GM18861 (cell line): ENCODE measurements around the gene RNF227.

Experiments
- ATAC-seq: cut with Tn5 transposase; IDR thresholded peaks from one replicate; pipeline ENCODE4 v1.9.1; 2021; ENCODE audit not compliant: unreplicated experiment

RNF227 gene

GRCh38 chr17:7889166-7889955, 26.7 kb downstream of the RNF227 start:
- no peak for ATAC-seq

GRCh38 chr17:7888184-7888920, 27.7 kb downstream of the RNF227 start, which contains the start of gene CHD3:
Gene CHD3, plus strand, starts transcription at chr17:7888789. Its CDS starts 212 bp downstream, at chr17:7889001.
- no peak for ATAC-seq

GRCh38 chr17:7887482-7888183, 28.5 kb downstream of the RNF227 start:
- no peak for ATAC-seq

- no peak for ATAC-seq
These were observed 29.0 kb downstream of the RNF227 start for GRCh38 chr17:7887038-7887481.

- ATAC-seq: no peak
These were observed 29.7 kb downstream of the RNF227 start for GRCh38 chr17:7886227-7887037.

GRCh38 chr17:7885367-7886226, 30.5 kb downstream of the RNF227 start:
- ATAC-seq: no peak

GRCh38 chr17:7884581-7885366, 31.3 kb downstream of the RNF227 start:
- no peak for ATAC-seq

GRCh38 chr17:7883781-7884386, 32.2 kb downstream of the RNF227 start:
- ATAC-seq: no peak

GRCh38 chr17:7882629-7883028, 33.5 kb downstream of the RNF227 start:
- no peak for ATAC-seq

GRCh38 chr17:7882068-7882467, 34.0 kb downstream of the RNF227 start:
- no peak for ATAC-seq

GRCh38 chr17:7881276-7882054, 34.6 kb downstream of the RNF227 start:
- ATAC-seq: no peak

GRCh38 chr17:7880076-7880868, 35.8 kb downstream of the RNF227 start:
- peak; percentile 43 for ATAC-seq

GRCh38 chr17:7878234-7878633, 37.9 kb downstream of the RNF227 start:
- no peak for ATAC-seq

- no peak for ATAC-seq
These were observed 40.2 kb downstream of the RNF227 start for GRCh38 chr17:7875804-7876370.

GRCh38 chr17:7873051-7873450, 43.0 kb downstream of the RNF227 start:
- ATAC-seq: no peak

- ATAC-seq: no peak
These were observed 48.2 kb downstream of the RNF227 start for GRCh38 chr17:7867881-7868329.
